IPS DF 4.7 (cell line): ENCODE results near the gene ERGIC2.
A peak's percentile ranks its signal among the peaks of the same experiment; 100 is the strongest.

ENCODE experiments used
- DNase-seq: peaks from one replicate; pipeline ENCODE4 v3.0.0-alpha.2; 2013; ENCODE audit warnings: low spot score; ENCODE audit errors: extremely low read depth

ERGIC2 gene

DNA sequence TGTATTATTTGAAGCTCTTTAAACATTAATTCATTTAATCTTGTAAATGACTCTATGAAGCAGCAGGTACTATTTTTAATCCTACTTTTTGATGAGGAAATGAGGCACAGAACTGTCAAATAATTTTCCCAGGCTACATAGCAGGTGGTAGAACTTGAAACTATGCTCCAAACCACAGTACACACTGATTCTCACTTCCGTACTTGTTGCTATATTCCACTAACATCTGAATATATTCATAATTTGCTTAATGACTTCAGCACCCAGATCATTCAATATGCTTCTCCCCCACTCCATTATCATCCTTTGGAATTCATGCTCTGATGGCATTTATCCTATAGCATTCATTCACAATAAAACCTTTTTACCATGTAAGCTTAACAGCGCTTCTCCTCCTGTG, 4.9 kb downstream of the ERGIC2 start:
- no peak for DNase-seq

GRCh38 chr12:29374913-29375312, 6.1 kb downstream of the ERGIC2 start:
- DNase-seq = no peak

DNA sequence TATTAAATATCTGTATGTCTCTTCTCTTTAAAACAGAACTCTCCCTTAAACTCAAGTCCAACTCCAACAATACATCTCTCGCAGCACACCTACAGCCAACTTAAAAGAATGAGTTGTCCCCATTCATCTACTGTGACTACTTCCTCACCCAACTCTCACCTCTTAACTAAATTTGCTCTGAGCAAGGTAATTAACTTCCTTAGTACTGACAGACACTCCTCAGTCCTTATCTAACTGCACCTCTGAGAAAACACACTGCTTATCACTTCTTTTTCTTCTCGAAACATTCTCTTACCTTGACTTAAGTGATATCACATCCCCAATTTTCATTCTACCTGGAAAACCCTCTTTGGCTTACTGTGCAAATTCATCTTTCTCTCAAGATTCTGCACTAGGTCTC, 7.0 kb downstream of the ERGIC2 start:
- no peak for DNase-seq

DNA sequence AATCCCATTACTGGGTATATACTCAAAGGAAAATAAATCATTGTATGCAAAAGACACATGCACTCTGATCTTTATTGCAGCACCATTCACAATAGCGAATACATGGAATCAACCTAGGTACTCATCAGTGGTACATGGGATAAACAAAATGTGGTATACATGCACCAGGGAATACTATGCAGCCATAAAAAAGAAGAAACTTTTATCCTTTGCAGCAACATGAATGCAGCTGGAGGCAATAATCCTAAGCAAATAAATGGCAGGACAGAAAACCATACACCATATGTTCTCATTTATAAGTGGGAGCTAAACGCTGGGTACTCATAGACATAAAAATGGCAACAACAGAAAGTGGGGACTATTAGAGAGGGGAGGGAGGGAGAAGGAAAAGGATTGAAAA, 15.9 kb downstream of the ERGIC2 start:
- DNase-seq = no peak

- no peak for DNase-seq
Observed at GRCh38 chr12:29354954-29355353, 26.0 kb downstream of the ERGIC2 start.

GRCh38 chr12:29350080-29350479, 30.9 kb downstream of the ERGIC2 start:
- no peak for DNase-seq

GRCh38 chr12:29346769-29347421, 34.1 kb downstream of the ERGIC2 start:
- no peak for DNase-seq

GRCh38 chr12:29343022-29343799, 37.8 kb downstream of the ERGIC2 start:
- no peak for DNase-seq

- no peak for DNase-seq
Observed at GRCh38 chr12:29337325-29337724, 43.6 kb downstream of the ERGIC2 start.

- DNase-seq = no peak
Observed at GRCh38 chr12:29334937-29335336, 46.0 kb downstream of the ERGIC2 start.

DNA sequence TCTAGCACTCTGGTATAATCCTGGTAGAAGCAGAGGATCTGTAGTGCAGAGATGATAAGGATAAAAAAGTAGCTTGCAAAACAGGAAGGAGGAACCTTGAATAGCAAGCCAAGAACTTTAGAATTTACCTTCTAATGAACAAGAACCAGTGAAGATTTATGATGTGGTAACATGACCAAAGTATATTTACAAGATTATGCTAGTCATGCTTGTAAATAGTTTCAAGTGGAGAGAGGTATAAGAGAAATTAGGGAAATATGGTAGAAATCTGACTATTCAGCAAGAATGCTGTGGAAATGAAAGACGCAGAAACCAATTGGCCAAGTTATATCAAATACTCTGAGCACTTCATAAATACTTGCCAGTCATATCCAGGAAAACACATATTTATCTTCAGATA, 47.8 kb downstream of the ERGIC2 start:
- no peak for DNase-seq

- DNase-seq = no peak
Observed at GRCh38 chr12:29329411-29329810, 51.6 kb downstream of the ERGIC2 start.

DNA sequence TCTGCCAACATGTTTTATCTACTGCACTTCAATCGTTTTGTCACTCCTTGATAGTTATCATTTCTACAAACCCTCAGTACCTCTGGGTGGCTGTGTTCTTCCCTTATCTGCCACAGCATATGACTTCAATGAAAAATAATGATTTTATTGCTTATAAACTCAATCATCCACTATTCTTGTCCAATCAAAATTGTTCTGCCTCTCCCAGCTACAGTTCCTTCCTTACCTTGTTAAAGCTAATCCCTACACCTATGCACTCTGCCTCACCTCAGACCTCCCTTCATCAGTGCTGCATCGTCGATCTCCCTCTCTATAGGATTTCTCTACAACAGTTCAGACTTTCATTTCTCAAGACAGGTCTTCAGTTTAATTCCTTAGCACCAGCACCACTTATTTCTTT, 58.8 kb downstream of the ERGIC2 start:
- DNase-seq = no peak

- DNase-seq = no peak
Observed at GRCh38 chr12:29320295-29321085, 60.5 kb downstream of the ERGIC2 start.

DNA sequence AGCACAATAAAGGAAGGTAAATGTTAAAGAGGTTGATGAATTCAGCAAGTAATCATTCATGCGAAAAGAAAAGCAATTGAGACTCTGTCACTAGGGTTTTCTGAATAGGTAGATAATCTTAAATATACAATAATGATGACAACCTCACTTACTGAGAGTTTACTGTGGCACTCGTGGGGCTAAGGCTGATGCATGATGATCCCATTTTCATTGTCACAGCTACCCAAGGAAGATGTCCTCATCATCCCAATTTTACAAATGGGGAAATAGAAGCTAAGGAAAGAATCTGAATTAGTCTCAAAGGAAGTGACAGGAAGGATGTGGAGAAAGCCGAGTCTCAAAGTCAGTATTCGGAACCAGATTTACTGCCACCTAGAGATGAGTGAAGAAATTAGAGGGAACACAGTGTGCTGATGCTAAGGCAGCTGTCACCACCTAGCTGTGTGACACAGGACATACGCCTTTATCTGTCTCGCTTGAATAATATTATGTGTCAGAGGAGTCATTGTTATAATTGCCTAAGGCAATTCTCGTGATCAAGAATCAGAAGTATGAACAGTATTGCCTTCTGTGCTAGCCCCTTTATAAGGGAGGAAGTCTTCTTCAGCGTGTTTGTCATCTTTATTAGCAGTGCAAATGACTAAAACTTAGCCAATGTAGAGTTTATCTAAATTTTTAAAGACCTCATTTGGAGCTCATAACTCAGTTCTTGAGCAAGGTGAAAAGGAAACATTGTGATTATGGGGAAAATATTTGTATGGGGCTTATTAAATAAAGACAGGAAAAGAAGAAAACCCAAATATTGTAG, 63.2 kb downstream of the ERGIC2 start:
- peak; percentile 51 for DNase-seq

- no peak for DNase-seq
Observed at GRCh38 chr12:29316752-29317151, 64.2 kb downstream of the ERGIC2 start.

DNA sequence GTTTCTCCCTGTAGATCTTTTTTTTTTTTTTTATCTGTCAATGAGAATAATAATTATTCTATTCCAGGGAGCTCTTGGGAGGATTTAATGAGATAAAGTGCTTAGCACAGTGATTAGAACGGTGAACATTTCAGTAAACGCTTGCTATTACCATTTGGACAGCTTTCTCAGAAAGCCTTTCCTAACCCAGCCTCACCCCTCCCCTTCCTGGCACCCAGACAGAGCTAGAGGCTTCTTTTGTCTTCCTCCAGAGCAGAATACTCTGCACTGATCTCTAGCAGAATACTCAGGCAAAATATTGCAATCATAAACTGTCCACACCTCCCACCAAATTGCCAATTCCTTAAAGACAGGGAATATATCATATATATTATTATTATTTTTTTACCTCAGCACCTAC, 66.6 kb downstream of the ERGIC2 start:
- DNase-seq = no peak

DNA sequence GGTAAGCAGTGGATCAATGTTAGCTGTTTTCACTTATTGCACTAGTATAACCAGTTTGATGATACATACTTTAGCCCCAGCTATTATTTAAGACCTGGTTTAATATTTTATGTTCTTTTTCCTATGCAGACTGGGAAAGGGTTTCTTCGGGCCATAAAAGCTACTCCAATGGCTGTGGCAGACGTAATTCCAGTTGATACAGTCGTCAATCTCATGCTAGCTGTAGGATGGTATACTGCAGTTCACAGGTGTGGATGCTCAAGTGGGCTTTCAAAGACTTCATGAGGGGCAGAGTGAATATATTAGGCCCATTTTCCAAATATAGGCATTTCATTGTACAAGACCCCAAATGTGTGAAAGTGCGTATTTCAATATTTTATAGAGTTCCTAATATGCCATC, 70.1 kb downstream of the ERGIC2 start:
- no peak for DNase-seq

DNA sequence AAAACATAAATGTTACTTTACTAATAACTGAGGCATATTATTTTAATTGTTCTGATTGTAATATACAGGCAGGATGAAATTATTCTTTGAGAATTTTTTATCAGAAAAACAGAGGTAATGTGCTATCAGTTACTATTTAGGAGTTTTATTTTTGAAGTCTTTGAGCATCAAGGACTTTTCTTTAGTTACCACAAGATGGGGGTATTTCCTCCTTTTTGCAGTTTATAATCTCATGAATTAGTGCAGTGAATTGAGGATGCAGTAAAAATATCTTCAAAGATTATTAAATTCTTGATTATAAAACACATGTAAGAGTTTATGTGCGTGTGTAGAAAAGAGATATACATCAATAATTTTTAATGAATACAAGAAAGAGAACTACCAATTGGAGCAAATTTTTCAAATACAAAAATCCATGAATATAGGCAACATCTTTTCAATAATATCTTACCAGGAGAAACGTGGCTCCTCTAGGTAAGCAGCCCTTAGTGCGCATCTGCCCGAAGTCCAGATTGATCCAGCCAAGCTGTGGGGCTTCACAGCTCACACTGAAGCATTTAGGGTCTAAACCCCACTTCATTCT, 71.6 kb downstream of the ERGIC2 start:
- DNase-seq = no peak

GRCh38 chr12:29306682-29307081, 74.3 kb downstream of the ERGIC2 start:
- no peak for DNase-seq

DNA sequence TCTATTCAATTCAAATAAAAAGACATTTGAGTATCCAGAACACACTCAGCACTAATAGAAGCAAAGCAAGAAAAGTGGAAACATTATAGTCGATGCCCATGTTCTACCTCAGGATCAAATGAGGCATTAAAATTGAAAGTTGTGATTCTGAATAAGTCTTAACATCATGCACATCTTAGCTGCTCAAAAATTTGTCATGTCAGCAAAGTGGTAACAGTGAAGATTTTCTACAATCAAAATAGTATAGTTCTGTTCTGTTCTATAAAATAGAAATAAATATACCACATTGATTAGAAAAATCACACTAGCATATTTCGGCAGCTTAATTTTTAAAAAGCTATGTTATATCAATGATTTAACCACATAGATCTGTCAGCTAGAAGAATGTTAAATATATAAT, 74.7 kb downstream of the ERGIC2 start:
- no peak for DNase-seq
